Chondrocyte (in vitro differentiated cells): Measurements from ENCODE around the gene TCF4. TPM values are rescaled to one million over a fixed set of nuclear protein-coding genes. Genes with fewer than 3 reads are reported as not detected.

Source experiments
- DNase-seq: peaks from one replicate; pipeline ENCODE4 v3.0.0; 2021; ENCODE audit warnings: mixed read lengths, low spot score
- H3K27ac Mint-ChIP-seq: one replicate; pipeline ENCODE4 v1.8.0; 2021; ENCODE audit warnings: mild to moderate bottlenecking, moderate library complexity, mixed read lengths; ENCODE audit not compliant: unreplicated experiment
- H3K27me3 Mint-ChIP-seq: 2 replicates; pipeline ENCODE4 v1.8.0; 2021; ENCODE audit warnings: low read depth, mixed read lengths
- H3K36me3 Mint-ChIP-seq: 2 replicates; pipeline ENCODE4 v1.8.0; 2021; ENCODE audit warnings: low read depth, mixed read lengths
- H3K4me1 Mint-ChIP-seq: 2 replicates; pipeline ENCODE4 v1.8.0; 2021; ENCODE audit warnings: low read depth, mild to moderate bottlenecking, mixed read lengths
- H3K4me3 Mint-ChIP-seq: one replicate; pipeline ENCODE4 v1.8.0; 2021; ENCODE audit warnings: mild to moderate bottlenecking, moderate library complexity, mixed read lengths; ENCODE audit not compliant: unreplicated experiment
- H3K9me3 Mint-ChIP-seq: 2 replicates; pipeline ENCODE4 v1.8.0; 2021; ENCODE audit warnings: low read depth, mixed read lengths
- total RNA-seq: library from RNA; stranded (reverse); gene quantifications from 3 replicates; pipeline ENCODE4 v1.2.1, GENCODE V29; 2021
- TF ChIP-seq, protein P1 (sequence below): fragments of 200-600 bp; sonication (generic); IDR thresholded peaks from 2 replicates; pipeline ENCODE4 v1.5.0; 2021; ENCODE audit warnings: antibody characterized with exemption, mild to moderate bottlenecking, moderate library complexity

The TCF4 gene
- total RNA-seq, 1 donor from 2014 or later = 36.8 TPM

DNA sequence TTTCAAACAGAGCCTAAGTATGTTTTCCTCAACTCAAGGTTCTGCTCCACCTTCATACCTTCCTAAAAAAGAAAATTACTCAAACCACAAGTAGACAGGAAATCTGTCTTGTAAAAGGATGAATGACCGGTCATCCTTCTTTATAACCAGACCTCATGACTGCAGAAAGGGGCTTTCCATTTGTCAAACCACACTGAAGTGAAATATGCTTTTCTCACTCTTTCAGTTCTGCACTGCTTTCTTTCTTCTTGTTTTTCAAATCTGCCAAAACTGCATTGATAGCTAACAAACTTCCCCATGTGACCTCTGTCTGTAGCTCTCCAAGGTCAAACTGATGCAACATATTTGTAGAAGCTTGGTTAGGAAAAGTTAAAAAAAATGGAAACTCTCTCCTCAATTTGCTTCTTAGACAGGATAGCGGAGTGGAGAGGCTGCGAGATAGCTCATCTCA is 319.8 kb downstream of the TCF4 start:
- Mint-ChIP-seq H3K4me3 (no peak overlapping the region), H3K36me3 (peaks cover 21% of the 10 kb centered on the region), H3K9me3 (peaks cover 3% of the 10 kb centered on the region), H3K27me3 (no peaks in the 10 kb centered on the region), H3K27ac (peak overlapping the region; percentile 4), H3K4me1 (peaks cover 46% of the 10 kb centered on the region)
- DNase-seq = no peak
- TF ChIP-seq, protein P1, sequence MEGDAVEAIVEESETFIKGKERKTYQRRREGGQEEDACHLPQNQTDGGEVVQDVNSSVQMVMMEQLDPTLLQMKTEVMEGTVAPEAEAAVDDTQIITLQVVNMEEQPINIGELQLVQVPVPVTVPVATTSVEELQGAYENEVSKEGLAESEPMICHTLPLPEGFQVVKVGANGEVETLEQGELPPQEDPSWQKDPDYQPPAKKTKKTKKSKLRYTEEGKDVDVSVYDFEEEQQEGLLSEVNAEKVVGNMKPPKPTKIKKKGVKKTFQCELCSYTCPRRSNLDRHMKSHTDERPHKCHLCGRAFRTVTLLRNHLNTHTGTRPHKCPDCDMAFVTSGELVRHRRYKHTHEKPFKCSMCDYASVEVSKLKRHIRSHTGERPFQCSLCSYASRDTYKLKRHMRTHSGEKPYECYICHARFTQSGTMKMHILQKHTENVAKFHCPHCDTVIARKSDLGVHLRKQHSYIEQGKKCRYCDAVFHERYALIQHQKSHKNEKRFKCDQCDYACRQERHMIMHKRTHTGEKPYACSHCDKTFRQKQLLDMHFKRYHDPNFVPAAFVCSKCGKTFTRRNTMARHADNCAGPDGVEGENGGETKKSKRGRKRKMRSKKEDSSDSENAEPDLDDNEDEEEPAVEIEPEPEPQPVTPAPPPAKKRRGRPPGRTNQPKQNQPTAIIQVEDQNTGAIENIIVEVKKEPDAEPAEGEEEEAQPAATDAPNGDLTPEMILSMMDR = no peak

DNA sequence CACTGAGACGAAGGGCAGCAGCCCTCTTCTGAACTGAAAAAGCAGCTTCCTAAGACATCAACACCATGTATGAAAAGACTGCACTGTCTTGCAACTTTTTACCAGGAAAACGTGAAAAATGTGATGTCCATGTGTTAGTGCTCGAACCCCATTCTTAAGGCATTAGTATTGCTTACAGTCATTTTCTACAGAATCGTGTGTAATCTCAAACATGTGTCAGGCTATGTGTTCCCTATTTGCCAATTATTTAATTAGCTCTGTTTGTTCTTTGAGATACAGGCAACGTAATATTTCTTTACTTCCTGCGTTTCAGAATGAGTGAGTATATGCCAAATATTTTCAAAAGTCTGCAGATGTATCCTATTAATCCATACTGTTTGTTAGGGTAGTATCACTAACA is 321.0 kb downstream of the TCF4 start:
- peaks cover 41% of the 10 kb centered on the region for H3K4me1 Mint-ChIP-seq
- H3K27ac Mint-ChIP-seq = no peak overlapping the region
- H3K4me3 Mint-ChIP-seq = no peak overlapping the region

DNA sequence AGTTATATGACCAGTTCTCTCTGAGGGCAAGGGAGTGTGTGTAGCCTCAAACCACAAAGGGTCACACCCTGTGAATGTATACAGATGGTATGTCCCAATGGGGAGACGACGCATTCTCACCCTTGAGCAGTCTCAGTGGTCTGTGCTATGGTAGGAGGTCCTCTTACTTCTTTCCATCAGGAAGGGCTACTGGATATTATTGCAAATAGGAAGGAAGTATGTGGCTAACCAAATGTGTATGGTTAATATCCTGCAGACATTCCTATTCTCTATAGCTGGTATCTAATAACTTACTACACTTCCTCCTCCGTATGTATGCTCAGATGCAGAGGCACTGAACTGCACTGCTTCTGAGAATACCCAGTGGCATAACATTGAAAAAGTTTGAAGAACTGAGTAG is 322.0 kb downstream of the TCF4 start:
- Mint-ChIP-seq H3K4me3 (no peak overlapping the region), H3K36me3 (peaks cover 17% of the 10 kb centered on the region), H3K27me3 (no peaks in the 10 kb centered on the region), H3K27ac (peak overlapping the region; percentile 25), H3K4me1 (peaks cover 47% of the 10 kb centered on the region), H3K9me3 (peaks cover 3% of the 10 kb centered on the region)
- DNase-seq = no peak
- TF ChIP-seq, protein P1 = no peak

More for the DNA sequence above, 321.0 kb downstream of the TCF4 start:
- DNase-seq = no peak
- TF ChIP-seq, protein P1 = no peak
- Mint-ChIP-seq H3K9me3 (peaks cover 3% of the 10 kb centered on the region), H3K27me3 (no peaks in the 10 kb centered on the region), H3K36me3 (peaks cover 20% of the 10 kb centered on the region)

DNA sequence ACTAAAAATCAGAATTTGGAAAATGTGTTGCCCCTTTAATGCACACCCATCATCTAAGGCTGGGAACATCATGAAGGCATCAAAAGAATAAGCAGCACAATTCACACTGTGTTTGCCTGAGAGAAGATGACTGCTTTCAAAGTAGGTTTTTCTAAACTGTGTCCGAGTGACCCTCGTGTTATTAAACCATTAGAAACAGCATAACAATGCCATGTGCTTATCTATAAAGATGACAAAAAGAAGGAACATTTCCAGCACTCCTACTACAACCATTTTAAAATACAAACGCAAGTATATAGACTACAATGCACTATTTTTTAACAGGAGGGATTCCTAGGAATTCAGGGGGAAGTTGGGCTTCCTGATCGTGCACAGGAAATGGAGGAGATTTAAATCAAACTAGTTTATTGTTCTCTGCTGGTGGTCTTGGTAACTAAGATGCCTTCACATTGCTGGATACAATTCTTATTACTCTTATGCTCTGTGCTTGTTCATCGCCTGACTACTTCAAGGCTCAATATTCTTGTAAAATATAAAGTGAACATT is 322.8 kb downstream of the TCF4 start:
- H3K27ac Mint-ChIP-seq = no peak overlapping the region
- DNase-seq = no peak
- peaks cover 3% of the 10 kb centered on the region for H3K9me3 Mint-ChIP-seq
- peaks cover 17% of the 10 kb centered on the region for H3K36me3 Mint-ChIP-seq
- TF ChIP-seq, protein P1 = no peak
- peaks cover 48% of the 10 kb centered on the region for H3K4me1 Mint-ChIP-seq
- no peaks in the 10 kb centered on the region for H3K27me3 Mint-ChIP-seq
- H3K4me3 Mint-ChIP-seq = no peak overlapping the region

DNA sequence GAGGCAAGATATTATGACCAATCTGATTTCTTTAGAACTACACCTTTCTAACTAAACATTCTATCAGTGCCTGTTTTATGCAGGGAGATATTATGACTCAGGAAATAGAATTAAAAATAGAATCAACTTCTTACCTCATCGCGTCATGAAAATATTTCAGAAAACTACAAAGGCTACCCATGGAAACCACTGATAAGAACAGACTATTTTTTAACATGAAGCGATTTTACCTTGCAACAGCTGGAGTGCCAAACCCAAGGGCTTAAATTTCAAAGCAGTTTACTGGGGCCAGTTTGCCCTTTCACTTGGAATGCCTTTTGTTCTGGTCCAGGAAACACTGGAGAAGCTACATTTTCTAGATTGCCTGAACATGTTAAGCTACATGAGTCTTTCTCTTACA is 323.9 kb downstream of the TCF4 start:
- Mint-ChIP-seq H3K4me1 (peaks cover 48% of the 10 kb centered on the region), H3K4me3 (no peak overlapping the region), H3K9me3 (no peaks in the 10 kb centered on the region), H3K27me3 (no peaks in the 10 kb centered on the region), H3K27ac (peak overlapping the region; percentile 55), H3K36me3 (peaks cover 16% of the 10 kb centered on the region)
- DNase-seq = no peak
- TF ChIP-seq, protein P1 = no peak
